Kidney (tissue), 14 donors: ENCODE results near the gene PCLO. TPM values are rescaled to one million over a fixed set of nuclear protein-coding genes. Genes with fewer than 3 reads are reported as not detected.

Source experiments
- DNase-seq, 5 donors: peaks; one replicate each; pipeline ENCODE4 v3.0.0-alpha.2; 2013 to 2020
- FAIRE-seq: peaks from 2 replicates; lab custom pipeline; 2012; peaks lifted over from hg19 to GRCh38; lab: Jason Lieb, UNC
- H3K27ac ChIP-seq, 2 donors: one replicate each; pipeline ENCODE4 v1.7.0; 2013; ENCODE audit warnings: low read depth in 2 of 2, low read length in 2 of 2, inconsistent platforms in 1 of 2
- H3K27me3 ChIP-seq: one replicate; pipeline ENCODE4 v1.7.1; 2013; ENCODE audit warnings: low read length, inconsistent platforms; ENCODE audit not compliant: control insufficient read depth, insufficient read depth
- H3K36me3 ChIP-seq, 3 donors: one replicate each; pipeline versions ENCODE4 v1.7.0 to v1.7.1; 2013; ENCODE audit warnings: low read length in 3 of 3, control low read depth in 1 of 3, inconsistent platforms in 1 of 3; ENCODE audit not compliant: insufficient read depth in 3 of 3, control insufficient read depth in 2 of 3
- H3K4me1 ChIP-seq, 3 donors: one replicate each; pipeline versions ENCODE4 v1.7.0 to v1.7.1; 2013; ENCODE audit warnings: low read length in 3 of 3, inconsistent platforms in 1 of 3, low read depth in 1 of 3; ENCODE audit not compliant: control insufficient read depth in 2 of 3, insufficient read depth in 2 of 3
- H3K4me3 ChIP-seq, 3 donors: one replicate each; pipeline versions ENCODE4 v1.7.0 to v1.8.1; 2013; ENCODE audit warnings: low read length in 3 of 3, control low read depth in 1 of 3, inconsistent platforms in 1 of 3
- H3K9ac ChIP-seq, 3 donors: one replicate each; pipeline versions ENCODE4 v1.7.0 to v1.7.1; 2013; ENCODE audit warnings: low read length in 3 of 3, control low read depth in 1 of 3, inconsistent platforms in 1 of 3
- H3K9me3 ChIP-seq, 3 donors: one replicate each; pipeline versions ENCODE4 v1.7.0 to v1.7.1; 2013; ENCODE audit warnings: low read length in 3 of 3, control low read depth in 1 of 3, inconsistent platforms in 1 of 3; ENCODE audit not compliant: control insufficient read depth in 2 of 3, insufficient read depth in 1 of 3
- CTCF ChIP-seq: IDR thresholded peaks from 3 replicates; pipeline ENCODE4 v1.5.1; 2012; ENCODE audit warnings: mild to moderate bottlenecking, moderate library complexity, borderline replicate concordance; ENCODE audit not compliant: insufficient read depth; ENCODE audit errors: extremely low read depth
- intact Hi-C: fragments of 100-400 bp; cut with DNase I; formaldehyde crosslinking; loops from one replicate; pipeline ENCODE4 v1.11.1; 2022
- polyA plus RNA-seq: library from polyadenylated mRNA; stranded (reverse); fragments of 350-450 nt; fragmentation: Illumina TruSeq; extraction: RNeasy Lipid Tissue Mini Kit (QIAGEN cat#74804); gene quantifications from one replicate; pipeline ENCODE4 v1.2.3, GENCODE V29; 2014; ENCODE audit warnings: low read depth, low replicate concordance; ENCODE audit not compliant: insufficient read depth
- total RNA-seq: library from RNA; stranded (reverse); fragmentation: NEBNext Ultra II Directional; extraction: Animal tissue kit (Norgen Biotek cat#: 25700); gene quantifications from one replicate; pipeline ENCODE4 v1.2.1, GENCODE V29; 2021
- donor health status: control.
- donor health status: control.
- donor health status: control.
- donor health status: control.
- donor health status: control.
- donor health status: DM: yes; HTN: yes; CAD: no.
- donor health status: Normal renal cell carcinoma (clear cell type).

Gene PCLO
- total and polyA plus RNA-seq, 2 donors from 2014 or later = 4.0 to 12.0 TPM

GRCh38 chr7:83130623-83131545 is 31.8 kb downstream of the PCLO start:
- no peak overlapping the region for H3K27ac ChIP-seq
- intact Hi-C loops = no loop called here
- no peaks in the 10 kb centered on the region for H3K27me3 ChIP-seq
- no peak for TF ChIP-seq CTCF
- FAIRE-seq (no peak), DNase-seq (no peak)
- no peak overlapping the region for H3K9ac ChIP-seq
- peak overlapping the region in 2 of 3 donors; percentile 4 to 29 for H3K4me3 ChIP-seq
- H3K36me3 ChIP-seq = no peaks in the 10 kb centered on the region
- no peaks in the 10 kb centered on the region for H3K4me1 ChIP-seq
- no peaks in the 10 kb centered on the region for H3K9me3 ChIP-seq

GRCh38 chr7:83130191-83130590 is 32.5 kb downstream of the PCLO start:
- FAIRE-seq = no peak
- no peak overlapping the region for H3K9ac ChIP-seq
- no peak for TF ChIP-seq CTCF
- H3K27me3 ChIP-seq = no peaks in the 10 kb centered on the region
- H3K36me3 ChIP-seq = no peaks in the 10 kb centered on the region
- intact Hi-C loops = no loop called here
- no peak overlapping the region for H3K27ac ChIP-seq
- H3K9me3 ChIP-seq = no peaks in the 10 kb centered on the region
- H3K4me3 ChIP-seq = no peak overlapping the region
- no peak for DNase-seq
- no peaks in the 10 kb centered on the region for H3K4me1 ChIP-seq

- H3K36me3 ChIP-seq = no peaks in the 10 kb centered on the region
- peaks cover 0 to 13% (median 3%) of the 10 kb centered on the region in 3 donors for H3K9me3 ChIP-seq
- no peak overlapping the region for H3K4me3 ChIP-seq
- H3K4me1 ChIP-seq = no peaks in the 10 kb centered on the region
- H3K9ac ChIP-seq = no peak overlapping the region
- intact Hi-C loops = no loop called here
- no peak overlapping the region for H3K27ac ChIP-seq
- DNase-seq (no peak), FAIRE-seq (peak; percentile 17)
- H3K27me3 ChIP-seq = no peaks in the 10 kb centered on the region
- no peak for TF ChIP-seq CTCF
Measured at GRCh38 chr7:83119494-83119893, 43.2 kb downstream of the PCLO start.
